B cell (primary cell): ENCODE measurements around the gene KMT2D.

ENCODE experiments used
- CTCF ChIP-seq: fragments of 200-600 bp; IDR thresholded peaks from one replicate; pipeline ENCODE4 v1.8.0; 2022; ENCODE audit warnings: antibody characterized with exemption, mild to moderate bottlenecking
- EZH2 ChIP-seq: IDR thresholded peaks from 2 replicates; pipeline ENCODE4 v1.6.1; 2012; ENCODE audit warnings: borderline replicate concordance, low read depth, mild to moderate bottlenecking, moderate library complexity, low read length; ENCODE audit not compliant: insufficient read depth, poor library complexity, severe bottlenecking

GRCh38 chr12:49104822-49105221 is 44.2 kb upstream of the KMT2D start:
- no peak for TF ChIP-seq CTCF
- no peak for TF ChIP-seq EZH2
